Measurements from ENCODE around the gene YIPF3.

Gene YIPF3

GRCh38 chr6:43464337-43464736, 52.4 kb downstream of the YIPF3 start:
- no peak for DNase-seq (ENCODE audit: low read depth)

GRCh38 chr6:43461936-43462335, 54.8 kb downstream of the YIPF3 start:
- no peak for DNase-seq (ENCODE audit: low read depth)
